Measurements from ENCODE around the gene AJAP1. TPM values are rescaled to one million over a fixed set of nuclear protein-coding genes. Genes with fewer than 3 reads are reported as not detected.
A peak's percentile ranks its signal among the peaks of the same experiment; 100 is the strongest.

The AJAP1 gene
- polyA plus RNA-seq, 1 of the 3 experiments (the other 2 are of a cell fraction), result not detected

GRCh38 chr1:4792565-4792964 lies 138.2 kb downstream of the AJAP1 start:
- 7% methylated on average over 3 of the region's 4 CpGs for WGBS (ENCODE audit: low lambda C conversion rate)
- Histone ChIP-seq H3K4me2 (no peak overlapping the region), H3K9me2 (no peaks in the 10 kb centered on the region), H3K9me3 (no peaks in the 10 kb centered on the region), H3K4me1 (ENCODE audit: control insufficient read depth in 1 of 2, insufficient read depth in 2 of 2, low read depth in 1 of 2, low read length in 1 of 2) (peaks cover 0 to 19% of the 10 kb centered on the region in 2 experiments; a peak in 1 of 4 replicates), H3K36me3 (replicated peaks in 1 of 2; ENCODE audit: control insufficient read depth in 1 of 2, insufficient read depth in 2 of 2, low read length in 1 of 2) (no peaks in the 10 kb centered on the region), H3K27ac (ENCODE audit: low read depth in 2 of 2, low read length in 1 of 2) (no peak overlapping the region), H3K79me2 (ENCODE audit: insufficient read depth) (no peaks in the 10 kb centered on the region), H3K27me3 (ENCODE audit: insufficient read depth) (no peaks in the 10 kb centered on the region), H2AFZ (ENCODE audit: low read depth) (no peak overlapping the region), H4K20me1 (ENCODE audit: insufficient read depth) (no peaks in the 10 kb centered on the region), H3K9ac (no peak overlapping the region), H3K4me3 (ENCODE audit: low read depth in 2 of 2, low read length in 1 of 2) (no peak overlapping the region), H3F3A (replicated peaks; ENCODE audit: insufficient read depth) (no peaks in the 10 kb centered on the region)
- CTCF ChIA-PET, result interaction anchor here (0.5 kb wide), 1 partner anchor 137 kb away, joined by 3 read pairs; no protein-coding TSS in a partner anchor
- no peak for DNase-seq
- POLR2A ChIA-PET, result no interaction called here
- TF ChIP-seq SMC3 (IDR thresholded peaks at IDR 0.05; ENCODE audit: low read depth, low read length), result no peak
- no peak for TF ChIP-seq GATA2 (CRISPR knock-in tag; IDR thresholded peaks at IDR 0.05)
- TF ChIP-seq RXRA (IDR thresholded peaks at IDR 0.05; ENCODE audit: borderline replicate concordance, low read depth), result no peak

GRCh38 chr1:4794020-4794780 lies 139.8 kb downstream of the AJAP1 start:
- peak overlapping the region in 1 of 2 experiments; percentile 5; a peak in 2 of 4 replicates for H3K27ac ChIP-seq (ENCODE audit: low read depth in 2 of 2, low read length in 1 of 2)
- CTCF ChIA-PET, result interaction anchor here (0.9 to 1.6 kb wide), 5 partner anchors 12 to 951 kb away, joined by 3 to 10 read pairs (median 4); no protein-coding TSS in a partner anchor

More at GRCh38 chr1:4794020-4794780, 139.8 kb downstream of the AJAP1 start:
- no peak for TF ChIP-seq CHD2 (IDR thresholded peaks at IDR 0.05; ENCODE audit: low read length, partially characterized antibody)
- no peak for TF ChIP-seq GABPA (IDR thresholded peaks at IDR 0.05; ENCODE audit: low read depth)
- TF ChIP-seq CTCF (IDR thresholded peaks at IDR 0.05), result no peak
- TF ChIP-seq FOSL2 (IDR thresholded peaks at IDR 0.05; ENCODE audit: borderline replicate concordance, low read depth), result no peak
- no peak for TF ChIP-seq YY1 (IDR thresholded peaks at IDR 0.05; ENCODE audit: low read depth)
- no peak for TF ChIP-seq NFIC (IDR thresholded peaks at IDR 0.05; ENCODE audit: borderline replicate concordance)
- TF ChIP-seq MEF2A (IDR thresholded peaks at IDR 0.05; ENCODE audit: borderline replicate concordance, low read depth), result no peak
- TF ChIP-seq TEAD4 (IDR thresholded peaks at IDR 0.05; ENCODE audit: borderline replicate concordance, insufficient read depth), result no peak
- no peak for TF ChIP-seq EZH2phosphoT487 (IDR thresholded peaks at IDR 0.05; ENCODE audit: borderline replicate concordance, low read depth)
- TF ChIP-seq, protein P1, sequence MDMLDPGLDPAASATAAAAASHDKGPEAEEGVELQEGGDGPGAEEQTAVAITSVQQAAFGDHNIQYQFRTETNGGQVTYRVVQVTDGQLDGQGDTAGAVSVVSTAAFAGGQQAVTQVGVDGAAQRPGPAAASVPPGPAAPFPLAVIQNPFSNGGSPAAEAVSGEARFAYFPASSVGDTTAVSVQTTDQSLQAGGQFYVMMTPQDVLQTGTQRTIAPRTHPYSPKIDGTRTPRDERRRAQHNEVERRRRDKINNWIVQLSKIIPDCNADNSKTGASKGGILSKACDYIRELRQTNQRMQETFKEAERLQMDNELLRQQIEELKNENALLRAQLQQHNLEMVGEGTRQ (IDR thresholded peaks at IDR 0.05; ENCODE audit: borderline replicate concordance, low read depth, low read length), result no peak
- no peak; a peak in 1 of 4 replicates for TF ChIP-seq EP300 (IDR thresholded peaks at IDR 0.05; ENCODE audit: borderline replicate concordance in 1 of 2, low read depth in 1 of 2, low read length in 1 of 2)
- no peak for TF ChIP-seq RAD21 (IDR thresholded peaks at IDR 0.05; ENCODE audit: low read length)
- TF ChIP-seq GATA2 (CRISPR knock-in tag; IDR thresholded peaks at IDR 0.05), result no peak
- TF ChIP-seq TCF12 (IDR thresholded peaks at IDR 0.05), result no peak
- TF ChIP-seq, protein P2, sequence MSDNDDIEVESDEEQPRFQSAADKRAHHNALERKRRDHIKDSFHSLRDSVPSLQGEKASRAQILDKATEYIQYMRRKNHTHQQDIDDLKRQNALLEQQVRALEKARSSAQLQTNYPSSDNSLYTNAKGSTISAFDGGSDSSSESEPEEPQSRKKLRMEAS (IDR thresholded peaks at IDR 0.05; ENCODE audit: low read depth), result no peak
- TF ChIP-seq IRF3 (IDR thresholded peaks at IDR 0.05; ENCODE audit: low read depth, low read length), result no peak
- Histone ChIP-seq H3K4me1 (ENCODE audit: control insufficient read depth in 1 of 2, insufficient read depth in 2 of 2, low read depth in 1 of 2, low read length in 1 of 2) (peaks cover 0 to 19% of the 10 kb centered on the region in 2 experiments; a peak in 1 of 4 replicates), H3K36me3 (replicated peaks in 1 of 2; ENCODE audit: control insufficient read depth in 1 of 2, insufficient read depth in 2 of 2, low read length in 1 of 2) (no peaks in the 10 kb centered on the region), H4K20me1 (ENCODE audit: insufficient read depth) (no peaks in the 10 kb centered on the region), H3K79me2 (ENCODE audit: insufficient read depth) (no peaks in the 10 kb centered on the region), H3K4me3 (ENCODE audit: low read depth in 2 of 2, low read length in 1 of 2) (no peak overlapping the region), H2AFZ (ENCODE audit: low read depth) (no peak overlapping the region), H3K9me2 (no peaks in the 10 kb centered on the region), H3F3A (replicated peaks; ENCODE audit: insufficient read depth) (no peaks in the 10 kb centered on the region), H3K9ac (no peak overlapping the region), H3K27me3 (ENCODE audit: insufficient read depth) (no peaks in the 10 kb centered on the region), H3K9me3 (no peaks in the 10 kb centered on the region), H3K4me2 (no peak overlapping the region)
- DNase-seq, result peak; percentile 66
- POLR2A ChIA-PET, result no interaction called here
- 31% methylated on average over 6 of the region's 6 CpGs for WGBS (ENCODE audit: low lambda C conversion rate)

Data from SK-N-SH (cell line).